HFFc6 (cell line): ENCODE measurements around the gene CACNG6. TPM values are rescaled to one million over a fixed set of nuclear protein-coding genes. Genes with fewer than 3 reads are reported as not detected.

Experiments used
- DNase-seq: peaks from one replicate; pipeline ENCODE4 v3.0.0-alpha.2; 2018
- H3K27ac Mint-ChIP-seq: 2 replicates; pipeline ENCODE4 v1.8.0; 2020; ENCODE audit warnings: mild to moderate bottlenecking, mixed read lengths
- H3K27me3 Mint-ChIP-seq: 2 replicates; pipeline ENCODE4 v1.8.0; 2021; ENCODE audit warnings: mild to moderate bottlenecking, moderate library complexity, mixed read lengths; ENCODE audit not compliant: insufficient read depth
- H3K36me3 Mint-ChIP-seq: 2 replicates; pipeline ENCODE4 v1.8.0; 2021; ENCODE audit warnings: low read depth, mixed read lengths
- H3K4me1 Mint-ChIP-seq: 2 replicates; pipeline ENCODE4 v1.8.0; 2020; ENCODE audit warnings: low read depth, mixed read lengths
- H3K4me3 Mint-ChIP-seq: 2 replicates; pipeline ENCODE4 v1.8.0; 2020; ENCODE audit warnings: mild to moderate bottlenecking, moderate library complexity, mixed read lengths
- H3K9me3 Mint-ChIP-seq: 2 replicates; pipeline ENCODE4 v1.8.0; 2020; ENCODE audit warnings: mild to moderate bottlenecking, mixed read lengths
- CTCF ChIP-seq: fragments of 200-600 bp; sonication (generic); IDR thresholded peaks from 2 replicates; pipeline ENCODE4 v1.5.0; 2021; ENCODE audit warnings: antibody characterized with exemption, mild to moderate bottlenecking
- total RNA-seq, 6 experiments: library from RNA; stranded (reverse); fragmentation: NEBNext Ultra II Directional; extraction: Animal tissue kit (Norgen Biotek cat#: 25700); gene quantifications; 2 replicates in 1 of 6; 3 replicates in 5 of 6; pipeline ENCODE4 v1.2.3, GENCODE V29; 2021

Gene CACNG6
- total RNA-seq, 6 experiments from 2014 or later, result not detected

- H3K9me3 Mint-ChIP-seq, result no peaks in the 10 kb centered on the region
- H3K4me3 Mint-ChIP-seq, result no peak overlapping the region
- TF ChIP-seq CTCF, result no peak
- peaks cover under 1% of the 10 kb centered on the region; the same call in 1 of the 2 replicates for H3K4me1 Mint-ChIP-seq
- H3K27ac Mint-ChIP-seq, result no peak overlapping the region
- peaks cover 24% of the 10 kb centered on the region for H3K27me3 Mint-ChIP-seq
- no peaks in the 10 kb centered on the region for H3K36me3 Mint-ChIP-seq
- no peak for DNase-seq
Observed at GRCh38 chr19:53988981-53989380, 2.5 kb upstream of the CACNG6 start.

- no peak overlapping the region for H3K27ac Mint-ChIP-seq
- H3K27me3 Mint-ChIP-seq, result peaks cover 28% of the 10 kb centered on the region
- no peak for DNase-seq
- H3K36me3 Mint-ChIP-seq, result no peaks in the 10 kb centered on the region
- TF ChIP-seq CTCF, result no peak
- H3K9me3 Mint-ChIP-seq, result no peaks in the 10 kb centered on the region
- no peak overlapping the region for H3K4me3 Mint-ChIP-seq
- peaks cover 9% of the 10 kb centered on the region; the same call in 1 of the 2 replicates for H3K4me1 Mint-ChIP-seq
Observed at GRCh38 chr19:53989600-53990533, 1.6 kb upstream of the CACNG6 start.

GRCh38 chr19:53992211-53992610 lies 774 bp downstream of the CACNG6 start:
- H3K9me3 Mint-ChIP-seq, result no peaks in the 10 kb centered on the region
- H3K27me3 Mint-ChIP-seq, result peaks cover 40% of the 10 kb centered on the region
- no peak for DNase-seq
- H3K4me3 Mint-ChIP-seq, result peak overlapping the region; percentile 57
- TF ChIP-seq CTCF, result no peak
- H3K27ac Mint-ChIP-seq, result no peak overlapping the region
- H3K36me3 Mint-ChIP-seq, result no peaks in the 10 kb centered on the region
- H3K4me1 Mint-ChIP-seq, result peaks cover 14% of the 10 kb centered on the region; the same call in 1 of the 2 replicates

- Mint-ChIP-seq H3K4me3 (no peak overlapping the region), H3K9me3 (no peaks in the 10 kb centered on the region), H3K27ac (no peak overlapping the region)
Observed at GRCh38 chr19:53992815-53993214, 1.4 kb downstream of the CACNG6 start.

GRCh38 chr19:53993448-53993847 lies 2.0 kb downstream of the CACNG6 start:
- peaks cover 14% of the 10 kb centered on the region; the same call in 1 of the 2 replicates for H3K4me1 Mint-ChIP-seq
- no peak overlapping the region for H3K27ac Mint-ChIP-seq
- no peak for TF ChIP-seq CTCF

More at GRCh38 chr19:53992815-53993214, 1.4 kb downstream of the CACNG6 start:
- H3K4me1 Mint-ChIP-seq, result peaks cover 14% of the 10 kb centered on the region; the same call in 1 of the 2 replicates
- DNase-seq, result no peak
- no peaks in the 10 kb centered on the region for H3K36me3 Mint-ChIP-seq
- H3K27me3 Mint-ChIP-seq, result peaks cover 46% of the 10 kb centered on the region
- no peak for TF ChIP-seq CTCF

More at GRCh38 chr19:53993448-53993847, 2.0 kb downstream of the CACNG6 start:
- no peaks in the 10 kb centered on the region for H3K9me3 Mint-ChIP-seq
- no peaks in the 10 kb centered on the region for H3K36me3 Mint-ChIP-seq
- peaks cover 50% of the 10 kb centered on the region for H3K27me3 Mint-ChIP-seq
- no peak for DNase-seq
- no peak overlapping the region for H3K4me3 Mint-ChIP-seq
